ENCODE measurements around the gene FAM13A.

GRCh38 chr4:88713782-88714181 is 343.2 kb downstream of the FAM13A start:
- TF ChIP-seq CTCF (IDR thresholded peaks at IDR 0.05) (no peak), POLR2AphosphoS5 (IDR thresholded peaks at IDR 0.05) (no peak), POLR2A (IDR thresholded peaks at IDR 0.05) (no peak)

Measured in prostate gland (tissue), 2 donors.